ENCODE data around the gene CHRNA9. TPM values are rescaled to one million over a fixed set of nuclear protein-coding genes. Genes with fewer than 3 reads are reported as not detected.

The CHRNA9 gene
- polyA plus RNA-seq, 1 of the 3 experiments (the other 2 are of a cell fraction) = 0.05 TPM

DNA sequence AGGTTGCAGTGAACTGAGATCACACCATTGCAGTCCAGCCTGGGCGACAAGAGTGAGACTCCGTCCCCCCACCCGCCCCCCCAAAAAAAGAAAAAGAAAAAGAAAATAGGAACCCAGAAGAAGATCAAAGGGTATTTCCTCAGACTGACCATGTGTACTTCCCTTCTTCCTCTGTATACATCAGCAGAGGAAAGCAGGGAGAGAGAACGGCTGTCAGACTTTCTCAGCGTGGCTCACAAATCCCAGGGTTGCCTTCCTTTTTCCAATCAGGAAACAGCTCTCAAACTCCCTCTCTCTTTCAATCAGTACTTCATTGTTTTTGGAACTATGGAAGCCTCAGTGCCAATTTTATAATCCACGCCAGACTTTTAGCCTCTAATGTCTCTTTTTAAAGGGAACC is 59.1 kb downstream of the CHRNA9 start:
- CTCF ChIA-PET = no interaction called here
- H3K9me2 ChIP-seq = no peaks in the 10 kb centered on the region
- H3K4me2 ChIP-seq = no peak overlapping the region
- H3K9ac ChIP-seq = no peak overlapping the region
- H3K4me1 ChIP-seq (ENCODE audit: control insufficient read depth in 1 of 2, insufficient read depth in 2 of 2, low read depth in 1 of 2, low read length in 1 of 2) = no peaks in the 10 kb centered on the region
- H2AFZ ChIP-seq (ENCODE audit: low read depth) = no peak overlapping the region
- POLR2A ChIA-PET = no interaction called here
- H4K20me1 ChIP-seq (ENCODE audit: insufficient read depth) = no peaks in the 10 kb centered on the region
- H3K36me3 ChIP-seq (replicated peaks in 1 of 2; ENCODE audit: control insufficient read depth in 1 of 2, insufficient read depth in 2 of 2, low read length in 1 of 2) = no peaks in the 10 kb centered on the region
- WGBS (ENCODE audit: low lambda C conversion rate) = 90% methylated on average over 6 of the region's 6 CpGs
- no peaks in the 10 kb centered on the region for H3K79me2 ChIP-seq (ENCODE audit: insufficient read depth)
- TF ChIP-seq, protein P1, sequence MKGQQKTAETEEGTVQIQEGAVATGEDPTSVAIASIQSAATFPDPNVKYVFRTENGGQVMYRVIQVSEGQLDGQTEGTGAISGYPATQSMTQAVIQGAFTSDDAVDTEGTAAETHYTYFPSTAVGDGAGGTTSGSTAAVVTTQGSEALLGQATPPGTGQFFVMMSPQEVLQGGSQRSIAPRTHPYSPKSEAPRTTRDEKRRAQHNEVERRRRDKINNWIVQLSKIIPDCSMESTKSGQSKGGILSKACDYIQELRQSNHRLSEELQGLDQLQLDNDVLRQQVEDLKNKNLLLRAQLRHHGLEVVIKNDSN (IDR thresholded peaks at IDR 0.05; ENCODE audit: borderline replicate concordance, low read depth) = no peak
- TF ChIP-seq TAF1 (IDR thresholded peaks at IDR 0.05; ENCODE audit: borderline replicate concordance, low read depth, low read length) = no peak
- no peak for TF ChIP-seq FOXJ3 (CRISPR knock-in tag; IDR thresholded peaks at IDR 0.05)
- TF ChIP-seq, protein P2, sequence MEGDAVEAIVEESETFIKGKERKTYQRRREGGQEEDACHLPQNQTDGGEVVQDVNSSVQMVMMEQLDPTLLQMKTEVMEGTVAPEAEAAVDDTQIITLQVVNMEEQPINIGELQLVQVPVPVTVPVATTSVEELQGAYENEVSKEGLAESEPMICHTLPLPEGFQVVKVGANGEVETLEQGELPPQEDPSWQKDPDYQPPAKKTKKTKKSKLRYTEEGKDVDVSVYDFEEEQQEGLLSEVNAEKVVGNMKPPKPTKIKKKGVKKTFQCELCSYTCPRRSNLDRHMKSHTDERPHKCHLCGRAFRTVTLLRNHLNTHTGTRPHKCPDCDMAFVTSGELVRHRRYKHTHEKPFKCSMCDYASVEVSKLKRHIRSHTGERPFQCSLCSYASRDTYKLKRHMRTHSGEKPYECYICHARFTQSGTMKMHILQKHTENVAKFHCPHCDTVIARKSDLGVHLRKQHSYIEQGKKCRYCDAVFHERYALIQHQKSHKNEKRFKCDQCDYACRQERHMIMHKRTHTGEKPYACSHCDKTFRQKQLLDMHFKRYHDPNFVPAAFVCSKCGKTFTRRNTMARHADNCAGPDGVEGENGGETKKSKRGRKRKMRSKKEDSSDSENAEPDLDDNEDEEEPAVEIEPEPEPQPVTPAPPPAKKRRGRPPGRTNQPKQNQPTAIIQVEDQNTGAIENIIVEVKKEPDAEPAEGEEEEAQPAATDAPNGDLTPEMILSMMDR (IDR thresholded peaks at IDR 0.05) = no peak
- no peak for TF ChIP-seq RCOR1 (IDR thresholded peaks at IDR 0.05; ENCODE audit: low read length)
- TF ChIP-seq SMC3 (IDR thresholded peaks at IDR 0.05; ENCODE audit: low read depth, low read length) = no peak
- TF ChIP-seq JUND (IDR thresholded peaks at IDR 0.05) = no peak
- TF ChIP-seq, protein P3, sequence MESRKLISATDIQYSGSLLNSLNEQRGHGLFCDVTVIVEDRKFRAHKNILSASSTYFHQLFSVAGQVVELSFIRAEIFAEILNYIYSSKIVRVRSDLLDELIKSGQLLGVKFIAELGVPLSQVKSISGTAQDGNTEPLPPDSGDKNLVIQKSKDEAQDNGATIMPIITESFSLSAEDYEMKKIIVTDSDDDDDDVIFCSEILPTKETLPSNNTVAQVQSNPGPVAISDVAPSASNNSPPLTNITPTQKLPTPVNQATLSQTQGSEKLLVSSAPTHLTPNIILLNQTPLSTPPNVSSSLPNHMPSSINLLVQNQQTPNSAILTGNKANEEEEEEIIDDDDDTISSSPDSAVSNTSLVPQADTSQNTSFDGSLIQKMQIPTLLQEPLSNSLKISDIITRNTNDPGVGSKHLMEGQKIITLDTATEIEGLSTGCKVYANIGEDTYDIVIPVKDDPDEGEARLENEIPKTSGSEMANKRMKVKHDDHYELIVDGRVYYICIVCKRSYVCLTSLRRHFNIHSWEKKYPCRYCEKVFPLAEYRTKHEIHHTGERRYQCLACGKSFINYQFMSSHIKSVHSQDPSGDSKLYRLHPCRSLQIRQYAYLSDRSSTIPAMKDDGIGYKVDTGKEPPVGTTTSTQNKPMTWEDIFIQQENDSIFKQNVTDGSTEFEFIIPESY (IDR thresholded peaks at IDR 0.05; ENCODE audit: borderline replicate concordance, low read depth) = no peak
- TF ChIP-seq, protein P4, sequence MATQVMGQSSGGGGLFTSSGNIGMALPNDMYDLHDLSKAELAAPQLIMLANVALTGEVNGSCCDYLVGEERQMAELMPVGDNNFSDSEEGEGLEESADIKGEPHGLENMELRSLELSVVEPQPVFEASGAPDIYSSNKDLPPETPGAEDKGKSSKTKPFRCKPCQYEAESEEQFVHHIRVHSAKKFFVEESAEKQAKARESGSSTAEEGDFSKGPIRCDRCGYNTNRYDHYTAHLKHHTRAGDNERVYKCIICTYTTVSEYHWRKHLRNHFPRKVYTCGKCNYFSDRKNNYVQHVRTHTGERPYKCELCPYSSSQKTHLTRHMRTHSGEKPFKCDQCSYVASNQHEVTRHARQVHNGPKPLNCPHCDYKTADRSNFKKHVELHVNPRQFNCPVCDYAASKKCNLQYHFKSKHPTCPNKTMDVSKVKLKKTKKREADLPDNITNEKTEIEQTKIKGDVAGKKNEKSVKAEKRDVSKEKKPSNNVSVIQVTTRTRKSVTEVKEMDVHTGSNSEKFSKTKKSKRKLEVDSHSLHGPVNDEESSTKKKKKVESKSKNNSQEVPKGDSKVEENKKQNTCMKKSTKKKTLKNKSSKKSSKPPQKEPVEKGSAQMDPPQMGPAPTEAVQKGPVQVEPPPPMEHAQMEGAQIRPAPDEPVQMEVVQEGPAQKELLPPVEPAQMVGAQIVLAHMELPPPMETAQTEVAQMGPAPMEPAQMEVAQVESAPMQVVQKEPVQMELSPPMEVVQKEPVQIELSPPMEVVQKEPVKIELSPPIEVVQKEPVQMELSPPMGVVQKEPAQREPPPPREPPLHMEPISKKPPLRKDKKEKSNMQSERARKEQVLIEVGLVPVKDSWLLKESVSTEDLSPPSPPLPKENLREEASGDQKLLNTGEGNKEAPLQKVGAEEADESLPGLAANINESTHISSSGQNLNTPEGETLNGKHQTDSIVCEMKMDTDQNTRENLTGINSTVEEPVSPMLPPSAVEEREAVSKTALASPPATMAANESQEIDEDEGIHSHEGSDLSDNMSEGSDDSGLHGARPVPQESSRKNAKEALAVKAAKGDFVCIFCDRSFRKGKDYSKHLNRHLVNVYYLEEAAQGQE (IDR thresholded peaks at IDR 0.05; ENCODE audit: low read depth, low read length) = no peak
- TF ChIP-seq MXI1 (IDR thresholded peaks at IDR 0.05; ENCODE audit: low read depth, low read length) = no peak
- no peak overlapping the region for H3K27ac ChIP-seq (ENCODE audit: low read depth in 2 of 2, low read length in 1 of 2)
- no peak overlapping the region for H3K4me3 ChIP-seq (ENCODE audit: low read depth in 2 of 2, low read length in 1 of 2)
- H3F3A ChIP-seq (replicated peaks; ENCODE audit: insufficient read depth) = no peaks in the 10 kb centered on the region
- DNase-seq = no peak
- H3K9me3 ChIP-seq = no peaks in the 10 kb centered on the region
- no peaks in the 10 kb centered on the region for H3K27me3 ChIP-seq (ENCODE audit: insufficient read depth)
